ENCODE data around the gene GPR39.

DNA sequence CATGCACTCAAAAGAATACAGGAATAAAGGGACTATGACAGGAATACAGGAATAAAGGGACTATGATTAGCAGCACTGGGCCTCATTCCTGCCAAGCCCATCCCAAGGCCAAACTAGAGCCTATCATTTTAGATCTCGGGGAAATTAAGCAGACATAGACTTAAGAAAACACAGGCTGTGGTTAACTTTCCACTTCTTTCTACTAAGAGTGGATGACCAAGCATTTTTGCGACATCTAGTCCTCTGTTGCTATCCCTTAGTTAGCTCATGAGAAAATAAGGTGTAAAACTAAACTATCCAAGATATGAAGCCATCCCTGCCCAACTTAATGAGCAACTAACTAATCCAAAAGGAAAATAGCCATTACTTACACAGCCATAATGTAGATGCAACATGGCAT is 247.5 kb downstream of the GPR39 start:
- TF ChIP-seq, protein P1, sequence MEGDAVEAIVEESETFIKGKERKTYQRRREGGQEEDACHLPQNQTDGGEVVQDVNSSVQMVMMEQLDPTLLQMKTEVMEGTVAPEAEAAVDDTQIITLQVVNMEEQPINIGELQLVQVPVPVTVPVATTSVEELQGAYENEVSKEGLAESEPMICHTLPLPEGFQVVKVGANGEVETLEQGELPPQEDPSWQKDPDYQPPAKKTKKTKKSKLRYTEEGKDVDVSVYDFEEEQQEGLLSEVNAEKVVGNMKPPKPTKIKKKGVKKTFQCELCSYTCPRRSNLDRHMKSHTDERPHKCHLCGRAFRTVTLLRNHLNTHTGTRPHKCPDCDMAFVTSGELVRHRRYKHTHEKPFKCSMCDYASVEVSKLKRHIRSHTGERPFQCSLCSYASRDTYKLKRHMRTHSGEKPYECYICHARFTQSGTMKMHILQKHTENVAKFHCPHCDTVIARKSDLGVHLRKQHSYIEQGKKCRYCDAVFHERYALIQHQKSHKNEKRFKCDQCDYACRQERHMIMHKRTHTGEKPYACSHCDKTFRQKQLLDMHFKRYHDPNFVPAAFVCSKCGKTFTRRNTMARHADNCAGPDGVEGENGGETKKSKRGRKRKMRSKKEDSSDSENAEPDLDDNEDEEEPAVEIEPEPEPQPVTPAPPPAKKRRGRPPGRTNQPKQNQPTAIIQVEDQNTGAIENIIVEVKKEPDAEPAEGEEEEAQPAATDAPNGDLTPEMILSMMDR (conservative IDR thresholded peaks at IDR 0.05) = no peak
- no peak for TF ChIP-seq ZFX (IDR thresholded peaks at IDR 0.05)

Data from C4-2B (cell line).